ENCODE measurements around the gene CHD9.

GRCh38 chr16:53054670-53055485 is at the start of gene CHD9:
- TF ChIP-seq POLR2A (conservative IDR thresholded peaks at IDR 0.05) = peak; percentile 52
- peak; percentile 96 to 98 (median 97) for TF ChIP-seq CTCF (IDR thresholded peaks at IDR 0.05 in 2 of 3, conservative IDR thresholded peaks at IDR 0.05 in 1 of 3; ENCODE audit: insufficient read depth in 2 of 3, low read depth in 1 of 3, low read length in 3 of 3)
- TF ChIP-seq ZBTB8A (IDR thresholded peaks at IDR 0.05; ENCODE audit: partially characterized antibody) = no peak
- TF ChIP-seq SREBF2 (CRISPR knock-in tag; IDR thresholded peaks at IDR 0.05) = no peak
- TF ChIP-seq NFXL1 (CRISPR knock-in tag; IDR thresholded peaks at IDR 0.05) = no peak
- TF ChIP-seq EZH2 (IDR thresholded peaks at IDR 0.05; ENCODE audit: borderline replicate concordance, low read depth, low read length) = no peak
- TF ChIP-seq TAF1 (IDR thresholded peaks at IDR 0.05; ENCODE audit: control insufficient read depth, extremely low read depth, insufficient read depth, low read length, severe bottlenecking) = peak; percentile 64
- peak; percentile 75; the same call in 1 of the 2 replicates for TF ChIP-seq CTBP1 (IDR thresholded peaks at IDR 0.05; ENCODE audit: borderline replicate concordance)
- TF ChIP-seq ZNF146 (CRISPR knock-in tag; IDR thresholded peaks at IDR 0.05; ENCODE audit: unreplicated experiment) = no peak
